GM21786 (cell line): Measurements from ENCODE around the gene DENND4C.
"Not testable (repeated sequence)": the region's sequence is repeated elsewhere in the genome, so short reads cannot be mapped to it uniquely, and the experiment has no call there.

ENCODE experiments used
- ATAC-seq: cut with Tn5 transposase; IDR thresholded peaks from one replicate; pipeline ENCODE4 v1.9.1; 2021; ENCODE audit not compliant: unreplicated experiment

The DENND4C gene

DNA sequence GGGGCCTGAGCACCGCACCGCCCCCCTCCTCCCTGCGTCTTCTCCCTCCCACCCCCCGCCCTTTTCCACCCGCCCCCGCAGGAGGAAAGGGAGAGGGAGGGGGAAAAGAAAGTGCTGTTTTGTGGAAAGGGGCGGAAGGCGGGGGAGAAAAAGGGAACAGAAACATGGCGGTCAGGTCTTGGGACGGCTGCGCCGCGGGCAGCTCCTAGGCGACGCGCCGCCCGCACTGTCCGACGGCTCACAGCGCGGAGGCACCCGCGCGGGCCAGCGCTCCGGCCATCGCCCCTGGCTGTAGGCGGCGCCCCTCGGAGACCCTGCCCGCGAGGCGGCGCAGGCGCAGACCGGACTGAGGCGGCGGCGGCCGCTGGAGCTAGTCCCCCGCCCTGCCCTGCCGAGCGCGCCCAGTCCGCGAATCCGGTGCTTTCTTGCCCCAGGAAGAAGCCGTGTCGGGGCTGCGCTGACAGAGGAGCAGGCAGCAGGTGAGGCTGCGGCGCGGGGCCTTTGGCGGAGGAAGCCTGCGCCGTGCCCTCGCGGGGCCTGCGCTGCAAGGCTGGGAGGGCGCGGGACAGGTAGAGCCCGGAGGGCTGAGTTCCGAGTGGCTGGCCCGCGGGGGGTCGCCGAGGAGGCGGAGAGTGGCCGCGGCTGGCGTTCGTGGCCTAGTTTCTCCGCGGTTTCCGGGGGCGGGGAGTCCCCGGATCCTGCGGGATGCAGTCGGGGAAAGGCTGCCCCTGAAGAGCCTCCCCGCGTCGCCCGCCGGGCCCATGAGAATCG lies at the start of gene DENND4C:
TSS of gene DENND4C (plus strand) at position 339 of the 771 bp plus-strand sequence. CDS start 45,482 bp downstream, outside the sequence.
- peak; percentile 70 for ATAC-seq

DNA sequence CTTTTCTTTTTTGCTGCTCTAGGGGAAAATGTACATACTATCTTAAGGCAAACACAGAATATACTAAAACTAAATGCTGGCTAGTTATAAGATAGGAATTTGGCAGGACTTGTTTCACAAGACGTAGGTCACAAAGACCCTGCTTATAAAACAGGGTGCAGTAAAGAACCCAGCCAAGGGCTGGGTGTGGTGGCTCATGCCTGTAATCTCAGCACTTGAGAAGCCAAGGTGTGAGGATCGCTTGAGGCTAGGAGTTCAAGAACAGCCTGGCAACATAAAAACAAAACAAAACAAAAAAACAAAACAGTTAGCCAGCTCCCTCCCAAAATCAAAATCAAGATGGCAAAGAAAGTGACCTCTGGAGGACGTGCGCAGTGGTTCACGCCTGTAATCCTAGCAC lies 49.5 kb upstream of the DENND4C start:
- no peak for ATAC-seq

DNA sequence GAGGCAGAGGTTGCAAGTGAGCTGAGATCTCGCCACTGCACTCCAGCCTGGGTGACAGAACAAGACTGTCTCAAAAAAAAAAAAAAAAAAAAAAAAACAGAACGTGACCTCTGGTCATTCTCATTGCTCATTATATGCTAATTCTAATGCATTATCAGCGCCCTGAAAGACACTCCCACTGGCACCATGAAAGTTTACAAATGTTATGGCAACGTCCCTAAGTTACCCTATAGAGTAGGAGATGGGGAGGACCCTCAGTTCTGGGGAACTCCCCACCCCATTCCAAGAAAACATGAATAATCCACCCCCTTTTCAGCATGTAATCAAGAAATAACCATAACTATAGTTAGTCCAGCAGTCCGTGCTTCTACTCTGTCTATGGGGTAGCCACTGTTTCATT lies 48.9 kb upstream of the DENND4C start:
- ATAC-seq: no peak

DNA sequence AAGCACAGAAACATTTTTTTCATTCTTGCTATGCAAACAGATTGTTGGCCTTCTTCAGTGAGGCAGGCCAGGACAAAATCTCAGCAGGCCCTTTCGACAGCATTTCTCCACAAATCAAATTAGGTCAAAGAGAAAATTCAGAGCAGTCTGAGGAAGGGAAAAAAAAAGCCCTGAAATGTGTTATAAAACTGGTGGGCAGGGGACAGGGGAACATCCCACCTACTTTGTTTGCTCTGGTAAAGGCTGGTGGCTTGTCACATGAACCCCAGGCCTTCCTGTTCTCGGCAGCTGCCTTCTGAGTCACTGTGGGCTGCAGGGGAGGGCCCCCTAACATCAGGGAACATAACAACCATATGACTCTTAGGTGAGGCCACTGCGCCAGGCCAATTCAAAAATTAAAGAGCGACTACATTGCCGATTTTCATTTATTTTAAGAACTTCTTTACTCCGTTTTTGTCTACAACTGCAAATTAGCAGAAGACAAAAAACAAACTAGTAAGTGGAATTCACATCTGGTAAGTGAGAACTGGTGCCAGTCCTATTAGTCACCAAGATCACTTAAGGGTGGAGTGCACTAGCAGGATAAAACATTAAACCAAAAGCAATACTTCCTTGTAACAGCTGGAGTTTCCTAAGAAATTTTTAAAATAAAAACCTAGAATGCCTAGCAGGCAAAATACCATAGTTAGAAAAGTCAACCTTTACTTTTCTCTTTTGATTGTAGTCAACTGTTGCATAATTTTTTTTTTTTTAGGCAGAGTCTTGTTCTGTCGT lies 46.2 kb upstream of the DENND4C start:
- ATAC-seq: peak; percentile 99

DNA sequence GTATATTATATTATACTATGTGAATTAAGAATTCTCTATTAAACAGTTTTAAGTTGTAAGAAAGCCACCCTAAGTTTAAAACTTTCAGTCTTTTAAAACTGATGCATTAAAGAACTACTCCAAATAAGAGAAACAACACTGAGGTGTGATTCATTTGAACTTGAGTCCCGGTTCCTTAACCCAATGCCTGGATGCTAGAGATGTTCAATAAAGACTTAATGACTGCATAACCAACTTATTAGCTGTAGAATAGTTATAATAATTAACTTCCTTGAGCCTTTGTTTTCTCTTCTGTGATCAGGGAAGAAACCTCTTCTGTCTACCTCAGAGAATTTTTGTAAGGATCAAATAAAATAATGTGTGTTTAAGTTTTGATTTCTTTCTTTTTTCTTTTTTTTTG lies 45.3 kb upstream of the DENND4C start:
- no peak for ATAC-seq

- no peak for ATAC-seq
Observed at GRCh38 chr9:19186232-19186631, 44.3 kb upstream of the DENND4C start.

DNA sequence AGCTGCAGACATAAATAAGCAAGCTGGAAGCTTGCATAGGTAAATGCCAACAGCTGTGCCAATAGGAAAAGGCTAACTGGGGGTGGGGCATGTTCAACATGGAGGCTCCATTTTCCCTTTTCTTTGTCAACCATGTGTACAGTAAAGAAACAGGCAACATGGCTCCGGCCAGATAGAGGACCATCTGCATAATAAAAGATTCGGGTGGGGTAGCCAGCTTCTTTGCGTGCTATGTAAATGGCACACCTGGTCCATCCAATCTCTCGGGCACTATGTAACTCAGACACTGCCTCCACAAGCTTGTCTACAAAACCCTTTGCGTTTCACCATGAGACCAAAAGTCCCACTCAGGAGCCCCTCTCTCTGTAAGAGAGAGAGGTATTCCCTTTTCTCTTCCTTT lies 41.7 kb upstream of the DENND4C start:
- ATAC-seq: no peak

DNA sequence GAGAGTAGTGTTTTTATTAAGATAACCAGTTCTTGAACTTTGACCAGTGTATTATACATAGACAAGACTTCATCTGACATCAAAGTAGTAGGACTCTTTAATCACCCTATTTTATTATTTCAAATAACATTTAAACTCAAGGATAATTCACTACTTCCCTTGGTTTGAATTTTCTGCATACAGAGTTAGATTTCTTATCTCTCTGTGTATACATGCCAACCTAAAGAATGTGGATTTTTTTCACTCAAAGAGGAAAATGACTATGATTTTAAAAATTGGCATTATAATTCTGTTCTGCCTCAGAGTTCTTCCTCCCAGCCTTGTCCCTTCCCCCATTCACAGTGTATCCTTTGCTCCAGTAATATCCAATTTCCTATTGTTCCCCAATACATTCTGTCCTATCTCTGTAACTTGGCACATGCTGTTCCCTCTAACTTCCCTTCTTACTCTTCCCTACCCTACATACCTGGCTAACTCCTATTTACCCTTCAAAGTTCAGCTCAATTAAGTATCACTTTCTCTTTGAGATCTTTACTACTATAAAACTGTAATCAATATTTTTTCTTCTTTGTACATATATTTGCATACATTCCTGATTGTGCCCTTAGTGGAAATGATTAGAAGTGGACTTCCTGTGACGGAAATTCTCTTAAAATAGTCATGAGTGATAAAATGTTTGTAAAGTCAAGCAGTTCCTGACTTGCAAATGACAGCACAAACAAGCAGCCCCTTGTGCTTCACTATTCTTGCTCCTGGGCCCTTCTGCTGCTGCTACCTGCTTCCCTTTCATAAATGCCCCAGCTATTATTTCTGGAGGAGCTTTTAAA lies 38.1 kb upstream of the DENND4C start:
- ATAC-seq: no peak

DNA sequence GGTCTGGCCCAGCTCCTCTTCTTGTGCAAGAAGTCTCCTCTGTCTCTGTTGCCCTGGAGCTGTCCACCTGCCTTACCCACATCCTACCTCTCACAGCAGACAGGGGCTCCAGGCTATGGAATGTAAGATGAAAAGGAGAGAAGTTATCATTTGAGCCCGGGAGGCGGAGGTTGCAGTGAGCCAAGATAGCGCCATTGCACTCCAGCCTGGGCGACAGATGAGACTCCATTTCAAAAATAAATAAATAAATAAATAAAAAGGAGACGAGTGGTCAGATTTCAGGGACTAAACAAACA lies 37.5 kb upstream of the DENND4C start:
- ATAC-seq: no peak

- not testable (repeated sequence) for ATAC-seq
Observed at GRCh38 chr9:19193358-19193973, 37.0 kb upstream of the DENND4C start.

GRCh38 chr9:19198406-19198805 lies 32.1 kb upstream of the DENND4C start:
- no peak for ATAC-seq

DNA sequence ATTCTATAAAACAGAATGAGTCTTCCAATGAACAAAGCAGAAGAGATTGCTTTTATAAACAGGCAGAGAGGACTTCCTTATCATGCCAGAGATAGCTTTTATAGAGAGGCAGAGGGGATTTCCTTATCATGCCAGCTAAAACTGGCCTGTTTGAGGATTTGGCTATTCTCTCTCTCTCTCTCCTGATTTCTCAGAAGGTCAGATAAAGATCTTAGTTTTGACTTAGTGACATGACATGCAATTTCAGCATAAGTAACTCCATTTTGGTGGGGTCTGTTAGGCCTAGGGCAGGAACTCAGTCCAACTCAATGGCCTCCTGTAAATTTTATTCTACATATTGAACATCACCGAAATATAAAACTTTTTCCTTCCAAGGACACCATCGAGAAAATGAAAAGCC lies 31.5 kb upstream of the DENND4C start:
- ATAC-seq: no peak

DNA sequence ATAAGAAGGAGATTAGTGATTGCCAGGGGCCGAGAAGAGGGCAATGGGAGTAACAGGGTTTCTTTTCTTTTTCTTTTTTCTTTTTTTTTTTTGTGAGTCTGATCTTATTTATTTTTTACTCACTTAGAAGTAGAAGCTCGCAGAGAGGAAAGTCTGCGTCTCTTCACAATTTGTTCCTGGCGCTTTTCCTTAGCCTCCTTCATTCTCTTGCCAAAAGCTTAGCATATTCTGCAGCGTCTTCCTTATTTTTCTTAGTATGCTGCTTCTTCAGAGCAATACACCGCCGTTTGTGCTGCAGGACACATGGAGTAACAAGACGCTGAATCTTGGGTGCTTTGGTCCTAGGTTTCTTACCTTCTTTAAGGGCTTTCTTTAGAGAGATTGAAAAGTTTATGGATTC lies 30.3 kb upstream of the DENND4C start:
- ATAC-seq: no peak

DNA sequence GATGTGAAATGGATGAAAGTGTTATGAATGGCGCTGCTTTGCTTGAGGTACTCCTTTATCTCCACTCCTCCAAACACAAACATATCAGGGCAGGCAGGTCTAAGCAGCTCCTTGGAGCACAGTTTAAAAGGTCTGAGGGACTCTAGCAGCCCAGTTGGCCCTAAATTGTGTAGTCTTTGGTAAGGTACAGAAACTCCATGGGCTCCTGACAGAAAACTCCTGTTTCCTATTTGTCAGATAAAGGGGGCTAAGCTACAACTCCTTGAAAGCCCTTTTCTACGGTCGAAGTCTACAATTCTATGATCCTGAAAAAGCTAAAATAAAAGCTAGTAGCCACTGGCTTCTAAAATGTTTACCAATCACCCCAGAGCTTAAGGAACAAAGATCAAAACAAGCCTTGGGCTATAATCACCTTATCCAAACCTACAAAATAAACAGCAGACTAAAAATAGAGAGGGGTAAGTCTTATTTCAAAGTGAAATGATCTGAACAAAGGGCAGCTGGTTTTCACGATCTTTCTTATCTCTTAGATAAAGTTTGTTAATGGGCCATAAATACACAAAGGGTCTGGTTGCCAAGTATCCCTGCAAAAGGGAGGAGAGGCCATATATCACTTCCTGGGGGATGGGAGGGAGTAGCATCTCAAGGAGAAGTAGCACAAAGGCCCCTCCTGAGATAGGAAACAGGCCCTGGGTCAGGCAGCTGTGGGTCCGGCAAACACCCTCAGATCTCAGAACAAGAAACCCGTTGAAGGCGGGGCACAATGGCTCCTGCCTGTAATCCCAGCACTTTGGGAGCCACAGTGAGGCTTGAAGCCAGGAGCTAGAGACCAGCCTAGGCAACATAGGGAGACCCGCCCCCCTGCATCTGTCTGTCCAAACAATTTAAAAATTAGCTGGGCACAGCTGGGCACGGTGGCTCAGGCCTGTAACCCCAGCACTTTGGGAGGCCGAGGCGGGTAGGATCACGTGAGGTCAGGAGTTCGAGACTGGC lies 28.3 kb upstream of the DENND4C start:
- ATAC-seq: no peak

GRCh38 chr9:19203058-19203457 lies 27.4 kb upstream of the DENND4C start:
- ATAC-seq: no peak

- no peak for ATAC-seq
Observed at GRCh38 chr9:19208653-19209052, 21.8 kb upstream of the DENND4C start.

DNA sequence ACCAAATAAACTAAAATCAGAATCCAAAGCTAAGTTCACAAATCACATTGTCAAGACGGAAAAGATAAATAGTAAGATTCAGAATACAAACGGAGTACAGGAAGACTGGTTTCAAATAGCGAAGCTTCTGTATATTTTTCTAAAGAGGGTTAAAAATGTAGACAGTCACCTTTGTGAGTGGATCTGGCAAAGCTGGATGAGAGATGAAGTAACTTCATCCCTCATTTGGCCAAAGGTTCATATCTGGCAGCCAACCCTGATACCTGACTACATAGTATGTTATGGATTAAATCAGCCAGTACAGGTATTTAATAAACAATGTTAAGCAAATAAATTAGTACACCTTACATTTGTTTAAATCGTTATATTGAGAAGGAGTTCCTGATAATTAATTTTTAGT lies 21.3 kb upstream of the DENND4C start:
- no peak for ATAC-seq

- ATAC-seq: no peak
Observed at GRCh38 chr9:19213823-19214222, 16.7 kb upstream of the DENND4C start.

DNA sequence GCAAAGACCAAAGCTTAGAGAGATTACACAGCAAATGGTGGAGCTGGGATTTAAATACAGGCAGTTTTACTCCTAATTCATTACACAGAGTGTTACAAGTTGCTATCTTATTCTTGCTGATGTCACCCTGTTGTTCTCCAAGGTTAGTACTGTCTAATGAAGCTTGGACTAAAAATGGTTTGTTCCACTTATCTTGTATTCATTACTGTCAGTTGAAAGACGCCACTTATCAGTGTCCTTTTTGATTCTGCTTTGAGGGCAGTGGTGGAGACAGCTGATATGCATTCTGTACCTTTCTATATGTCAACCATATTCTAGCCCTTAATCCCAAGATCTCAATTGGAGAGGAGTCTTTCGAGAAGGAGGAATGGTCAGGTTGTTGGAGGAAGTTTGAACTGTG lies 14.0 kb upstream of the DENND4C start:
- ATAC-seq: no peak

GRCh38 chr9:19221326-19221725 lies 9.2 kb upstream of the DENND4C start:
- no peak for ATAC-seq
